H1 (cell line): ENCODE measurements around the gene ASMTL. TPM values are rescaled to one million over a fixed set of nuclear protein-coding genes. Genes with fewer than 3 reads are reported as not detected.

ENCODE experiments used
- CTCF ChIA-PET: fragments of 300-600 bp; sonication (Branson Sonifier 250); formaldehyde crosslinking; loops from one replicate; lab custom pipeline; 2021; ENCODE audit not compliant: partially characterized antibody; lab: Charles Lee
- POLR2A ChIA-PET: fragments of 300-600 bp; sonication (Branson Sonifier 250); formaldehyde crosslinking; loops from one replicate; lab custom pipeline; 2021; ENCODE audit warnings: inconsistent platforms; ENCODE audit not compliant: partially characterized antibody; lab: Charles Lee
- DNase-seq, 2 experiments: peaks; one replicate each; pipeline versions ENCODE4 v3.0.0 to v3.0.0-alpha.2; 2010 to 2022; ENCODE audit warnings: low spot score in 2 of 2, low read depth in 1 of 2, mixed read lengths in 1 of 2
- FAIRE-seq: peaks from 2 replicates; lab custom pipeline; 2011; peaks lifted over from hg19 to GRCh38; lab: Jason Lieb, UNC
- H2AFZ ChIP-seq: 2 replicates; pipeline ENCODE4 v1.8.1; 2012; ENCODE audit warnings: low read length, inconsistent platforms
- H2AK5ac ChIP-seq: 2 replicates; pipeline ENCODE4 v1.6.1; 2013; ENCODE audit warnings: low read depth, low read length
- H2BK120ac ChIP-seq: replicated peaks from 2 replicates; pipeline ENCODE3; 2013; ENCODE audit warnings: low read depth, low read length, inconsistent platforms
- H2BK12ac ChIP-seq: 2 replicates; pipeline ENCODE4 v1.6.1; 2013; ENCODE audit warnings: low read depth, low read length
- H2BK15ac ChIP-seq: 2 replicates; pipeline ENCODE4 v1.6.1; 2013; ENCODE audit warnings: low read length
- H2BK20ac ChIP-seq: 2 replicates; pipeline ENCODE4 v1.6.1; 2013; ENCODE audit warnings: low read length
- H2BK5ac ChIP-seq: 2 replicates; pipeline ENCODE4 v1.6.1; 2013; ENCODE audit warnings: low read depth, low read length
- H3K14ac ChIP-seq: 2 replicates; pipeline ENCODE4 v1.6.1; 2013; ENCODE audit warnings: inconsistent platforms; ENCODE audit not compliant: insufficient read length
- H3K18ac ChIP-seq: 2 replicates; pipeline ENCODE4 v1.6.1; 2013; ENCODE audit warnings: low read length; ENCODE audit errors: extremely low read depth
- H3K23ac ChIP-seq: 2 replicates; pipeline ENCODE4 v1.6.1; 2013; ENCODE audit warnings: inconsistent platforms; ENCODE audit not compliant: insufficient read length
- H3K23me2 ChIP-seq: 2 replicates; pipeline ENCODE4 v1.6.1; 2013; ENCODE audit warnings: low read depth, low read length
- H3K27ac ChIP-seq: 2 replicates; pipeline ENCODE4 v1.6.1; 2011; ENCODE audit warnings: low read depth, low read length, inconsistent platforms
- H3K27me3 ChIP-seq, 4 experiments: replicated peaks in 1 of 4; 1 replicate in 1 of 4; 2 replicates in 3 of 4; pipeline versions ENCODE4 v1.6.1 to v1.8.1; 2011 to 2013; ENCODE audit warnings: low read length in 3 of 4, mild to moderate bottlenecking in 3 of 4, inconsistent platforms in 2 of 4, mixed read lengths in 2 of 4, moderate library complexity in 1 of 4; ENCODE audit not compliant: control insufficient read depth in 3 of 4, insufficient read depth in 3 of 4; ENCODE audit errors: extremely low read depth in 1 of 4
- H3K36me3 ChIP-seq, 4 experiments: 2 replicates each; pipeline versions ENCODE4 v1.6.1 to v1.8.1; 2011 to 2013; ENCODE audit warnings: mild to moderate bottlenecking in 4 of 4, low read length in 3 of 4, moderate library complexity in 2 of 4, control low read depth in 1 of 4, inconsistent platforms in 1 of 4; ENCODE audit not compliant: insufficient read depth in 4 of 4, control insufficient read depth in 2 of 4
- H3K4ac ChIP-seq: replicated peaks from 2 replicates; pipeline ENCODE3; 2013; ENCODE audit warnings: low read length, low read depth, mixed read lengths, inconsistent platforms; ENCODE audit not compliant: insufficient read length
- H3K4me1 ChIP-seq, 4 experiments: replicated peaks in 1 of 4; 1 replicate in 1 of 4; 2 replicates in 3 of 4; pipeline versions ENCODE4 v1.6.1 to v1.8.1; 2011 to 2013; ENCODE audit warnings: low read length in 3 of 4, inconsistent platforms in 2 of 4, mixed read lengths in 1 of 4; ENCODE audit not compliant: insufficient read depth in 4 of 4, control insufficient read depth in 3 of 4
- H3K4me2 ChIP-seq, 2 experiments: 2 replicates each; pipeline versions ENCODE4 v1.6.1 to v1.8.1; 2011 to 2013; ENCODE audit warnings: low read depth in 2 of 2, low read length in 2 of 2, control low read depth in 1 of 2, inconsistent platforms in 1 of 2, mild to moderate bottlenecking in 1 of 2; ENCODE audit not compliant: insufficient read depth in 1 of 2
- H3K4me3 ChIP-seq, 4 experiments: fragments of 200-600, 300-600 bp in 1 of 4; sonication (generic), shearing (Covaris generic), sonication (Bioruptor Twin) in 1 of 4; 2 replicates each; pipeline versions ENCODE4 v1.5.1 to v1.8.1; 2011 to 2016; ENCODE audit warnings: low read length in 4 of 4, low read depth in 3 of 4, control low read depth in 2 of 4, inconsistent platforms in 2 of 4, mild to moderate bottlenecking in 2 of 4, mixed read lengths in 1 of 4, moderate library complexity in 1 of 4; ENCODE audit not compliant: insufficient read depth in 2 of 4; ENCODE audit errors: extremely low read depth in 1 of 4
- H3K56ac ChIP-seq: replicated peaks from 2 replicates; pipeline ENCODE3; 2013; ENCODE audit warnings: low read depth, mild to moderate bottlenecking, mixed read lengths, low read length, inconsistent platforms; ENCODE audit not compliant: insufficient read length
- H3K79me1 ChIP-seq: 2 replicates; pipeline ENCODE4 v1.6.1; 2013; ENCODE audit warnings: low read depth, low read length, control low read depth
- H3K79me2 ChIP-seq, 2 experiments: 2 replicates each; pipeline versions ENCODE4 v1.6.1 to v1.8.1; 2012 to 2013; ENCODE audit warnings: low read length in 2 of 2, mild to moderate bottlenecking in 2 of 2, inconsistent platforms in 1 of 2; ENCODE audit not compliant: insufficient read depth in 2 of 2, control insufficient read depth in 1 of 2
- H3K9ac ChIP-seq, 4 experiments: replicated peaks in 1 of 4; 1 replicate in 1 of 4; 2 replicates in 3 of 4; pipeline versions ENCODE4 v1.6.1 to v1.8.1; 2011 to 2013; ENCODE audit warnings: low read depth in 3 of 4, low read length in 3 of 4, control low read depth in 2 of 4, mild to moderate bottlenecking in 2 of 4, moderate library complexity in 2 of 4, inconsistent platforms in 1 of 4; ENCODE audit errors: extremely low read depth in 1 of 4
- H3K9me3 ChIP-seq, 2 experiments: 2 replicates each; pipeline versions ENCODE4 v1.6.1 to v1.8.1; 2012 to 2013; ENCODE audit warnings: mild to moderate bottlenecking in 2 of 2, moderate library complexity in 2 of 2, control low read depth in 1 of 2, inconsistent platforms in 1 of 2, low read depth in 1 of 2, low read length in 1 of 2, mixed read lengths in 1 of 2; ENCODE audit not compliant: insufficient read depth in 2 of 2
- H4K20me1 ChIP-seq, 2 experiments: replicated peaks in 1 of 2; 2 replicates each; pipeline versions ENCODE3 to v1.8.1; 2011 to 2013; ENCODE audit warnings: inconsistent platforms in 2 of 2, low read length in 2 of 2, mild to moderate bottlenecking in 1 of 2; ENCODE audit not compliant: insufficient read depth in 2 of 2, control insufficient read depth in 1 of 2
- H4K5ac ChIP-seq: 2 replicates; pipeline ENCODE4 v1.6.1; 2013; ENCODE audit warnings: low read length, low read depth, mixed read lengths, inconsistent platforms; ENCODE audit not compliant: insufficient read length
- H4K8ac ChIP-seq: 2 replicates; pipeline ENCODE4 v1.8.0; 2013; ENCODE audit warnings: mild to moderate bottlenecking, moderate library complexity, low read length, inconsistent platforms; ENCODE audit not compliant: insufficient read depth; ENCODE audit errors: extremely low read depth
- H4K91ac ChIP-seq: replicated peaks from 2 replicates; pipeline ENCODE3; 2013; ENCODE audit warnings: low read length, mixed read lengths, inconsistent platforms; ENCODE audit not compliant: insufficient read length
- KDM5A ChIP-seq: fragments of 200-600 bp; IDR thresholded peaks from 2 replicates; pipeline ENCODE4 v1.7.1; 2012; ENCODE audit warnings: mild to moderate bottlenecking, low read length, inconsistent platforms, mixed read lengths
- MAFK ChIP-seq: IDR thresholded peaks from 2 replicates; pipeline ENCODE4 v1.6.1; 2012; ENCODE audit warnings: low read depth, mild to moderate bottlenecking, improper control_type of control experiment, low read length
- POLR2AphosphoS5 ChIP-seq: IDR thresholded peaks from 2 replicates; pipeline ENCODE4 v1.6.1; 2011; ENCODE audit warnings: low read depth, low read length
- RXRA ChIP-seq: IDR thresholded peaks from 2 replicates; pipeline ENCODE4 v1.6.1; 2011; ENCODE audit warnings: low read depth, mild to moderate bottlenecking, low read length, moderate library complexity; ENCODE audit not compliant: insufficient read depth
- TCF12 ChIP-seq: IDR thresholded peaks from 2 replicates; pipeline ENCODE4 v1.6.1; 2011; ENCODE audit warnings: low read depth, mild to moderate bottlenecking, low read length
- whole genome bisulfite sequencing, 2 experiments: shearing (Covaris generic) in 1 of 2; methylation state at CpG; one replicate each; pipeline versions ENCODE4 v1.1.6 to v1.1.7; 2013 to 2015; ENCODE audit warnings: low lambda C conversion rate in 2 of 2, mixed read lengths in 2 of 2, inconsistent platforms in 1 of 2, low coverage in 1 of 2, missing lambda C conversion rate in 1 of 2; ENCODE audit not compliant: insufficient replicate concordance in 2 of 2, insufficient coverage in 1 of 2, insufficient read length in 1 of 2; ENCODE audit errors: extremely low coverage in 1 of 2, missing lambda C conversion rate in 1 of 2; 5-methylcytosine and 5-hydroxymethylcytosine counted together
- polyA plus RNA-seq, 7 experiments: library from polyadenylated mRNA; depleted of rRNA in 3 of 7; stranded (reverse) in 5 of 7; unstranded in 2 of 7; fragments of >200 nt in 5 of 7; fragments of 200-250 nt in 2 of 7; gene quantifications; 1 replicate in 5 of 7; 2 replicates in 1 of 7; 4 replicates in 1 of 7; pipeline versions ENCODE4 v1.2.1 to v1.2.3, GENCODE V29; 2011 to 2013; ENCODE audit warnings: missing spikeins in 2 of 7, mixed read lengths in 2 of 7
- total RNA-seq: library from RNA; stranded (reverse); fragmentation: NEBNext Ultra II Directional; extraction: Animal tissue kit (Norgen Biotek cat#: 25700); gene quantifications from 2 replicates; pipeline ENCODE4 v1.2.1, GENCODE V29; 2021

ASMTL gene
- total and polyA plus RNA-seq, 2 of the 8 experiments (the other 6 are each of a cell fraction or from before 2014, with no cell fraction given) = 75.6 to 81.4 TPM

DNA sequence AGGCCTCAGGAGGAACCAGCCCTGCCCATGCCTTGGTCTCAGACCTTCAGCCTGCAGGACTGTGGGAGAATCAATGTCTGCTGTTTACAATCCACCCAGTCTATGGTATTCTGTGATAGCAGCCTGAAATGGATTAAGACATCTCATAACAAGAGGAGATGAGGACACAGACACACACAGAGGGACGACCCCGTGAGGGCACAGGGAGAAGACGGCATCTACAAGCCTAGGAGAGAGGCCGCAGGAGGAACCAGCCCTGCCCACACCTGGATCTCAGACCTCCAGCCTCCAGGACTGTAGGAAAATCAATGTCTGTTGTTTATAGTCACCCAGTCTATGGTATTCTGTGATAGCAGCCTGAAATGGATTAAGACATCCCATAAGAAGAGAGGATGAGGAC lies 64.1 kb downstream of the ASMTL start:
- Histone ChIP-seq H4K91ac (no peak overlapping the region), H2BK5ac (no peak overlapping the region; the same call in 1 of the 2 replicates), H3K4me1 (peaks cover 0 to 3% (median 0%) of the 10 kb centered on the region in 4 experiments; a peak in 3 of 7 replicates), H3K79me2 (peaks cover 23 to 52% of the 10 kb centered on the region in 2 experiments), H2BK12ac (no peak overlapping the region), H2AK5ac (no peak overlapping the region), H3K36me3 (peaks cover 58 to 71% (median 65%) of the 10 kb centered on the region in 4 experiments), H2BK20ac (no peak overlapping the region), H4K8ac (no peak overlapping the region), H3K79me1 (peaks cover 4% of the 10 kb centered on the region; the same call in 1 of the 2 replicates), H3K27me3 (no peaks in the 10 kb centered on the region), H3K23ac (no peak overlapping the region), H3K23me2 (peaks cover 6% of the 10 kb centered on the region; the same call in 1 of the 2 replicates), H2AFZ (no peak overlapping the region), H3K9ac (no peak overlapping the region), H3K4me2 (no peak overlapping the region), H2BK120ac (no peak overlapping the region), H3K27ac (peak overlapping the region; percentile 18; the same call in 1 of the 2 replicates), H3K9me3 (no peaks in the 10 kb centered on the region), H3K4ac (no peak overlapping the region), H4K20me1 (peaks cover 34 to 47% of the 10 kb centered on the region in 2 experiments), H2BK15ac (no peak overlapping the region), H3K4me3 (no peak overlapping the region), H3K56ac (no peak overlapping the region), H4K5ac (no peak overlapping the region), H3K14ac (no peak overlapping the region), H3K18ac (no peak overlapping the region)
- FAIRE-seq = no peak
- ChIA-PET CTCF (no interaction called here), POLR2A (no interaction called here)
- WGBS, 2 experiments = 93% methylated on average over 4 of the region's 4 CpGs; no CpG with 5 or more reads in 1 of the 2 experiments
- TF ChIP-seq KDM5A = no peak
- no peak for TF ChIP-seq TCF12
- TF ChIP-seq RXRA = no peak
- no peak; the same call in 1 of the 2 replicates for TF ChIP-seq POLR2AphosphoS5
- TF ChIP-seq MAFK = no peak
- DNase-seq = no peak
